GM12878 (cell line): ENCODE data around the gene CHAF1A. TPM values are rescaled to one million over a fixed set of nuclear protein-coding genes. Genes with fewer than 3 reads are reported as not detected.

Experiments used
- ATAC-seq: fragments of 200-7000 bp; cut with Tn5 transposase; 3 replicates; pipeline ENCODE4 v1.9.1; 2020; ENCODE audit warnings: mild to moderate bottlenecking, moderate library complexity
- BruUV-seq: library from RNA; stranded (reverse); fragments of 400-500 nt; replicated peaks from 2 replicates; lab custom pipeline; 2021; lab: Mats Ljungman, UMichigan
- CTCF ChIA-PET: fragments of 300-600 bp; sonication (Branson Sonifier 250); formaldehyde crosslinking; extraction: SDS; loops from one replicate; lab custom pipeline; 2021; ENCODE audit warnings: inconsistent platforms; lab: Yijun Ruan, JAX
- POLR2A ChIA-PET: fragments of 350-600 bp; formaldehyde crosslinking; extraction: SDS; loops from one replicate; lab custom pipeline; 2021; ENCODE audit warnings: inconsistent platforms; lab: Charles Lee
- RAD21 ChIA-PET: fragments of 300-600 bp; sonication (Branson Sonifier 250); formaldehyde crosslinking; loops from one replicate; lab custom pipeline; 2023; ENCODE audit warnings: antibody characterized with exemption; ENCODE audit not compliant: unreplicated experiment; lab: Charles Lee
- SMC1A ChIA-PET: fragments of 300-600 bp; sonication (Branson Sonifier 250); formaldehyde crosslinking; loops from one replicate; lab custom pipeline; 2023; ENCODE audit not compliant: unreplicated experiment, uncharacterized antibody; lab: Charles Lee
- DNase-seq: peaks from one replicate; pipeline ENCODE4 v3.0.0-alpha.2; 2011; ENCODE audit warnings: low read depth, low spot score
- FAIRE-seq: peaks from 3 replicates; lab custom pipeline; 2011; peaks lifted over from hg19 to GRCh38; lab: Jason Lieb, UNC
- H2AFZ ChIP-seq: 2 replicates; pipeline ENCODE4 v1.6.0; 2011; ENCODE audit warnings: low read depth, low read length, control low read depth; ENCODE audit not compliant: control insufficient read depth
- H3K27ac ChIP-seq: 2 replicates; pipeline ENCODE4 v1.5.1; 2011; ENCODE audit warnings: control low read depth; ENCODE audit not compliant: control insufficient read depth, insufficient read depth
- H3K27me3 ChIP-seq, 2 experiments: replicated peaks in 1 of 2; 2 replicates each; pipeline versions ENCODE4 v1.6.0 to v1.6.1; 2011; ENCODE audit warnings: low read length in 1 of 2; ENCODE audit not compliant: control insufficient read depth in 2 of 2, insufficient read depth in 2 of 2
- H3K36me3 ChIP-seq, 2 experiments: 2 replicates each; pipeline ENCODE4 v1.5.1; 2011; ENCODE audit warnings: low read length in 1 of 2; ENCODE audit not compliant: control insufficient read depth in 2 of 2, insufficient read depth in 2 of 2
- H3K4me1 ChIP-seq: 2 replicates; pipeline ENCODE4 v1.6.1; 2011; ENCODE audit warnings: mild to moderate bottlenecking, low read length, moderate library complexity, mixed read lengths; ENCODE audit not compliant: control insufficient read depth, insufficient read depth
- H3K4me2 ChIP-seq: 2 replicates; pipeline ENCODE4 v1.6.0; 2011; ENCODE audit warnings: control low read depth; ENCODE audit not compliant: control insufficient read depth, insufficient read depth
- H3K4me3 ChIP-seq: fragments of 200-600 bp; sonication (generic); 2 replicates; pipeline ENCODE4 v1.5.1; 2016
- H3K79me2 ChIP-seq: 2 replicates; pipeline ENCODE4 v1.6.0; 2011; ENCODE audit warnings: low read length; ENCODE audit not compliant: control insufficient read depth, insufficient read depth
- H3K9ac ChIP-seq: 2 replicates; pipeline ENCODE4 v1.8.0; 2011; ENCODE audit warnings: low read length, control low read depth, mixed read lengths; ENCODE audit not compliant: control insufficient read depth, insufficient read depth
- H3K9me3 ChIP-seq: replicated peaks from 3 replicates; pipeline ENCODE4 v1.5.1; 2011; ENCODE audit warnings: mild to moderate bottlenecking, low read length; ENCODE audit not compliant: control insufficient read depth, insufficient read depth
- H4K20me1 ChIP-seq: 2 replicates; pipeline ENCODE4 v1.6.0; 2011; ENCODE audit not compliant: control insufficient read depth, insufficient read depth
- FOS ChIP-seq: IDR thresholded peaks from 3 replicates; pipeline ENCODE4 v1.6.1; 2011; ENCODE audit warnings: borderline replicate concordance; ENCODE audit not compliant: insufficient read length; ENCODE audit errors: extremely low read depth
- POLR2A ChIP-seq: IDR thresholded peaks from 2 replicates; pipeline ENCODE4 v1.6.1; 2011; ENCODE audit warnings: low read depth, mild to moderate bottlenecking, low read length
- POLR2AphosphoS5 ChIP-seq: IDR thresholded peaks from 2 replicates; pipeline ENCODE4 v1.6.1; 2011; ENCODE audit warnings: mild to moderate bottlenecking, low read length, inconsistent platforms
- RB1 ChIP-seq: fragments of 450-650 bp; formaldehyde crosslinking; IDR thresholded peaks from 2 replicates; pipeline ENCODE4 v1.6.1; 2017; ENCODE audit warnings: mild to moderate bottlenecking, borderline replicate concordance
- SIX5 ChIP-seq: IDR thresholded peaks from 2 replicates; pipeline ENCODE4 v1.6.1; 2011; ENCODE audit warnings: mild to moderate bottlenecking, low read depth, low read length, moderate library complexity; ENCODE audit not compliant: severe bottlenecking
- ZNF274 ChIP-seq: IDR thresholded peaks from one replicate; pipeline ENCODE4 v1.8.0; 2011; ENCODE audit not compliant: insufficient read length, insufficient read depth
- ZNF384 ChIP-seq: IDR thresholded peaks from 2 replicates; pipeline ENCODE4 v1.6.1; 2012; ENCODE audit warnings: low read depth, mild to moderate bottlenecking, low read length, improper control_type of control experiment, borderline replicate concordance
- WGBS: methylation state at CpG from one replicate; pipeline ENCODE4 v1.1.6; 2016; ENCODE audit warnings: low lambda C conversion rate; ENCODE audit not compliant: insufficient replicate concordance, insufficient coverage; ENCODE audit errors: missing lambda C conversion rate; 5-methylcytosine and 5-hydroxymethylcytosine counted together
- in situ Hi-C: fragments of 300-500 bp; cut with MboI; formaldehyde crosslinking; loops from 9 replicates; pipeline ENCODE4 v1.14.3; 2018; ENCODE audit warnings: mixed read lengths
- intact Hi-C: fragments of 100-400 bp; cut with micrococcal nuclease; formaldehyde crosslinking; loops from one replicate; pipeline ENCODE4 v1.14.2; 2022; ENCODE audit not compliant: unreplicated experiment
- polyA plus RNA-seq, 11 experiments: library from polyadenylated mRNA; depleted of rRNA in 4 of 11; unstranded in 6 of 11; stranded (reverse) in 5 of 11; fragments of >200 nt; fragmentation: Nextera tagmentation in 4 of 11; fragmentation: Illumina TruSeq in 1 of 11; extraction: Ambion mirVana in 4 of 11; extraction: Trizol in 1 of 11; gene quantifications; 1 replicate in 1 of 11; 2 replicates in 10 of 11; pipeline versions ENCODE4 v1.2.1 to v1.2.3, GENCODE V29; 2011 to 2016; ENCODE audit warnings: inconsistent platforms in 2 of 11, missing spikeins in 2 of 11, low read depth in 1 of 11
- total RNA-seq, 4 experiments: library from RNA; depleted of rRNA in 3 of 4; stranded (reverse); fragments of >200 nt in 3 of 4; fragmentation: Illumina TruSeq in 1 of 4; extraction: Trizol in 1 of 4; gene quantifications; 2 replicates each; pipeline versions ENCODE4 v1.2.1 to v1.2.3, GENCODE V29; 2013 to 2021

Gene CHAF1A
- total and polyA plus RNA-seq, 10 of the 15 experiments (the other 5 are each of a cell fraction or from before 2014, with no cell fraction given) = 1.3 to 69.1 (median 34.2) TPM

- Histone ChIP-seq H3K36me3 (peaks cover 13 to 55% of the 10 kb centered on the region in 2 experiments; a peak in 3 of 4 replicates), H3K4me2 (no peak overlapping the region), H3K4me3 (no peak overlapping the region), H3K4me1 (peaks cover 24% of the 10 kb centered on the region), H4K20me1 (no peaks in the 10 kb centered on the region), H3K9me3 (no peaks in the 10 kb centered on the region), H3K27ac (no peak overlapping the region), H3K9ac (no peak overlapping the region), H3K27me3 (no peaks in the 10 kb centered on the region)
- CTCF ChIA-PET = interaction anchor here (1.1 to 1.7 kb wide), 2 partner anchors 13 to 98 kb away, joined by 4 to 5 read pairs; no protein-coding TSS in a partner anchor
- in situ Hi-C loops (no loop called here), intact Hi-C loops (no loop called here)
- BruUV-seq = no TSS peak
- SMC1A ChIA-PET = no interaction called here
- ATAC-seq (no peak), DNase-seq (no peak), FAIRE-seq (no peak)
- POLR2A ChIA-PET = interaction anchor here (1.1 to 1.2 kb wide), 2 partner anchors 10 to 17 kb away, joined by 3 to 5 read pairs; no protein-coding TSS in a partner anchor
- WGBS = 98% methylated on average over 16 of the region's 16 CpGs
- RAD21 ChIA-PET = no interaction called here
- TF ChIP-seq POLR2A (peak; percentile 67), ZNF274 (no peak), SIX5 (no peak), POLR2AphosphoS5 (no peak), RB1 (no peak), ZNF384 (no peak), FOS (no peak)
- TF ChIP-seq, all 136 proteins: peak for 1
- Histone ChIP-seq H2AFZ (no peak overlapping the region), H3K79me2 (peaks cover 24% of the 10 kb centered on the region)
Observed at GRCh38 chr19:4365341-4365740, 37.1 kb upstream of the CHAF1A start.
